Natural killer cell (primary cell): Measurements from ENCODE around the gene MYPN. TPM values are rescaled to one million over a fixed set of nuclear protein-coding genes. Genes with fewer than 3 reads are reported as not detected.

Experiments used
- ATAC-seq, 3 donors: fragments of 150-1000 bp in 2 of 3; fragments of 200-7000 bp in 1 of 3; cut with Tn5 transposase; 1 replicate in 1 of 3; 2 replicates in 2 of 3; pipeline ENCODE4 v1.10.0; 2021; ENCODE audit warnings: mild to moderate bottlenecking in 2 of 3, moderate library complexity in 2 of 3
- DNase-seq, 2 donors: peaks; one replicate each; pipeline versions ENCODE4 v3.0.0 to v3.0.0-alpha.2; 2013 to 2021; ENCODE audit warnings: mixed read lengths in 1 of 2
- H3K27ac ChIP-seq: one replicate; pipeline ENCODE4 v1.5.1; 2013; ENCODE audit warnings: mild to moderate bottlenecking, low read length
- H3K27me3 ChIP-seq: one replicate; pipeline ENCODE4 v1.6.1; 2013; ENCODE audit warnings: low read length; ENCODE audit not compliant: control insufficient read depth, insufficient read depth
- H3K36me3 ChIP-seq: one replicate; pipeline ENCODE4 v1.6.1; 2013; ENCODE audit warnings: low read length; ENCODE audit not compliant: control insufficient read depth, insufficient read depth
- H3K4me1 ChIP-seq: one replicate; pipeline ENCODE4 v1.6.1; 2013; ENCODE audit warnings: low read length; ENCODE audit not compliant: control insufficient read depth, insufficient read depth
- H3K4me3 ChIP-seq: one replicate; pipeline ENCODE4 v1.5.1; 2013; ENCODE audit warnings: low read length
- H3K9me3 ChIP-seq: one replicate; pipeline ENCODE4 v1.6.1; 2013; ENCODE audit warnings: low read length; ENCODE audit not compliant: control insufficient read depth, insufficient read depth
- H3K27ac Mint-ChIP-seq, 2 donors: one replicate each; pipeline ENCODE4 v1.8.0; 2022; ENCODE audit warnings: mild to moderate bottlenecking in 2 of 2, mixed read lengths in 2 of 2, moderate library complexity in 1 of 2
- H3K27me3 Mint-ChIP-seq, 2 donors: one replicate each; pipeline ENCODE4 v1.8.0; 2022; ENCODE audit warnings: low read depth in 2 of 2, mixed read lengths in 2 of 2
- H3K36me3 Mint-ChIP-seq: one replicate; pipeline ENCODE4 v1.8.0; 2022; ENCODE audit warnings: mixed read lengths
- H3K4me1 Mint-ChIP-seq, 2 donors: one replicate each; pipeline ENCODE4 v1.8.0; 2022; ENCODE audit warnings: mixed read lengths in 2 of 2
- H3K4me3 Mint-ChIP-seq: one replicate; pipeline ENCODE4 v1.8.0; 2022; ENCODE audit warnings: mild to moderate bottlenecking, moderate library complexity, mixed read lengths
- H3K9me3 Mint-ChIP-seq, 2 donors: one replicate each; pipeline ENCODE4 v1.8.0; 2022; ENCODE audit warnings: mixed read lengths in 2 of 2
- WGBS: methylation state at CpG from one replicate; pipeline ENCODE4 v1.1.7; 2013; ENCODE audit warnings: missing lambda C conversion rate; ENCODE audit not compliant: insufficient coverage; 5-methylcytosine and 5-hydroxymethylcytosine counted together
- intact Hi-C: fragments of 100-400 bp; cut with micrococcal nuclease; formaldehyde crosslinking; loops from one replicate; pipeline ENCODE4 v1.14.2; 2022
- total RNA-seq, 4 donors: library from RNA; stranded (reverse); fragments of 120-200 nt in 1 of 4; gene quantifications; one replicate each; pipeline versions ENCODE4 v1.2.3 to v1.2.4, GENCODE V29; 2013 to 2022
- TF ChIP-seq, protein P1 (sequence below): fragments of 200-600 bp; IDR thresholded peaks from one replicate; pipeline ENCODE4 v1.8.0; 2022; ENCODE audit warnings: antibody characterized with exemption

Gene MYPN
- total RNA-seq, 3 donors from 2014 or later (not counting 1 experiment from before 2014, with no cell fraction given) = not detected

- Histone ChIP-seq H3K27ac (no peak overlapping the region), H3K4me3 (no peak overlapping the region), H3K27me3 (peaks cover 4% of the 10 kb centered on the region), H3K4me1 (no peaks in the 10 kb centered on the region), H3K9me3 (no peaks in the 10 kb centered on the region), H3K36me3 (no peaks in the 10 kb centered on the region)
- H3K4me3 Mint-ChIP-seq = no peak overlapping the region
- H3K27me3 Mint-ChIP-seq = peaks cover 15 to 22% of the 10 kb centered on the region in 2 donors
- no peak overlapping the region for H3K27ac Mint-ChIP-seq
- no peak for DNase-seq
- intact Hi-C loops = no loop called here
- TF ChIP-seq, protein P1, sequence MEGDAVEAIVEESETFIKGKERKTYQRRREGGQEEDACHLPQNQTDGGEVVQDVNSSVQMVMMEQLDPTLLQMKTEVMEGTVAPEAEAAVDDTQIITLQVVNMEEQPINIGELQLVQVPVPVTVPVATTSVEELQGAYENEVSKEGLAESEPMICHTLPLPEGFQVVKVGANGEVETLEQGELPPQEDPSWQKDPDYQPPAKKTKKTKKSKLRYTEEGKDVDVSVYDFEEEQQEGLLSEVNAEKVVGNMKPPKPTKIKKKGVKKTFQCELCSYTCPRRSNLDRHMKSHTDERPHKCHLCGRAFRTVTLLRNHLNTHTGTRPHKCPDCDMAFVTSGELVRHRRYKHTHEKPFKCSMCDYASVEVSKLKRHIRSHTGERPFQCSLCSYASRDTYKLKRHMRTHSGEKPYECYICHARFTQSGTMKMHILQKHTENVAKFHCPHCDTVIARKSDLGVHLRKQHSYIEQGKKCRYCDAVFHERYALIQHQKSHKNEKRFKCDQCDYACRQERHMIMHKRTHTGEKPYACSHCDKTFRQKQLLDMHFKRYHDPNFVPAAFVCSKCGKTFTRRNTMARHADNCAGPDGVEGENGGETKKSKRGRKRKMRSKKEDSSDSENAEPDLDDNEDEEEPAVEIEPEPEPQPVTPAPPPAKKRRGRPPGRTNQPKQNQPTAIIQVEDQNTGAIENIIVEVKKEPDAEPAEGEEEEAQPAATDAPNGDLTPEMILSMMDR = no peak
- 83% methylated on average over 6 of the region's 7 CpGs for WGBS
- no peaks in the 10 kb centered on the region for H3K36me3 Mint-ChIP-seq
- no peaks in the 10 kb centered on the region for H3K4me1 Mint-ChIP-seq
- ATAC-seq = no peak
- no peaks in the 10 kb centered on the region for H3K9me3 Mint-ChIP-seq
Observed at GRCh38 chr10:68184546-68184945, 75.3 kb downstream of the MYPN start.

GRCh38 chr10:68185085-68185484, 75.8 kb downstream of the MYPN start:
- Mint-ChIP-seq H3K36me3 (no peaks in the 10 kb centered on the region), H3K27me3 (peaks cover 15 to 22% of the 10 kb centered on the region in 2 donors), H3K27ac (no peak overlapping the region), H3K4me3 (no peak overlapping the region), H3K4me1 (no peaks in the 10 kb centered on the region), H3K9me3 (no peaks in the 10 kb centered on the region)
- ATAC-seq (no peak), DNase-seq (no peak)
- Histone ChIP-seq H3K4me3 (no peak overlapping the region), H3K27ac (no peak overlapping the region), H3K36me3 (no peaks in the 10 kb centered on the region), H3K27me3 (peaks cover 4% of the 10 kb centered on the region), H3K9me3 (no peaks in the 10 kb centered on the region), H3K4me1 (no peaks in the 10 kb centered on the region)
- intact Hi-C loops = no loop called here
- TF ChIP-seq, protein P1 = no peak
- WGBS = 83% methylated on average over 2 of the region's 2 CpGs

DNA sequence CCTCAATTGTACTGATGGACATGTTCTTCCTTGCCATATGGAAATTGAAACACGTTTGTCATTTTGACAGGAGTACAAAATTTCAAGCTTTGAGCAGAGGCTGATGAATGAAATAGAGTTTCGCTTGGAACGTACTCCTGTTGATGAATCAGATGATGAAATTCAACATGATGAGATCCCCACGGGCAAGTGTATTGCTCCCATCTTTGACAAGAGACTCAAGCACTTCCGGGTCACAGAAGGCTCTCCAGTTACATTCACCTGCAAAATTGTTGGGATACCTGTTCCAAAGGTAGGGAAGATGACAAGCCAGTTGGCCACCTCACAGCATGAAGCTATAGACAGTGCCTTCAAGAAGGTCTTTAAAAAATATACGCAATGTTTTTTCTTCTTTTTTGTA, 79.5 kb downstream of the MYPN start:
- Mint-ChIP-seq H3K27ac (no peak overlapping the region), H3K27me3 (peaks cover 21 to 40% of the 10 kb centered on the region in 2 donors), H3K36me3 (no peaks in the 10 kb centered on the region), H3K4me3 (no peak overlapping the region), H3K9me3 (no peaks in the 10 kb centered on the region), H3K4me1 (no peaks in the 10 kb centered on the region)
- 90% methylated on average over 5 of the region's 6 CpGs for WGBS
- Histone ChIP-seq H3K27ac (no peak overlapping the region), H3K27me3 (peaks cover 4% of the 10 kb centered on the region), H3K4me1 (no peaks in the 10 kb centered on the region), H3K9me3 (no peaks in the 10 kb centered on the region), H3K4me3 (no peak overlapping the region), H3K36me3 (no peaks in the 10 kb centered on the region)
- intact Hi-C loops = no loop called here
- DNase-seq (no peak), ATAC-seq (no peak)
- TF ChIP-seq, protein P1 = no peak

GRCh38 chr10:68192113-68192512, 82.8 kb downstream of the MYPN start:
- H3K27me3 ChIP-seq = no peaks in the 10 kb centered on the region
- ATAC-seq = no peak
- H3K4me1 Mint-ChIP-seq = no peaks in the 10 kb centered on the region
- H3K9me3 ChIP-seq = no peaks in the 10 kb centered on the region
- no peaks in the 10 kb centered on the region for H3K36me3 ChIP-seq
- DNase-seq = no peak
- no peak overlapping the region for H3K4me3 Mint-ChIP-seq
- H3K27ac ChIP-seq = no peak overlapping the region
- WGBS = 85% methylated on average over 3 of the region's 3 CpGs
- H3K4me1 ChIP-seq = no peaks in the 10 kb centered on the region
- TF ChIP-seq, protein P1 = no peak
- no peak overlapping the region for H3K4me3 ChIP-seq
- H3K36me3 Mint-ChIP-seq = no peaks in the 10 kb centered on the region
- no peaks in the 10 kb centered on the region for H3K9me3 Mint-ChIP-seq
- intact Hi-C loops = no loop called here
- no peak overlapping the region for H3K27ac Mint-ChIP-seq
- H3K27me3 Mint-ChIP-seq = peaks cover 13 to 30% of the 10 kb centered on the region in 2 donors
